Stimulated activated CD8-positive, alpha-beta memory T cell treated with anti-CD3 and anti-CD28 coated beads, Interleukin-7, amount 100 ng/mL, for 1 hour (primary cell): ENCODE results near the gene ARHGAP4.

Experiments
- DNase-seq, 2 donors: peaks; one replicate each; pipeline ENCODE4 v3.0.0-alpha.2; 2020; ENCODE audit warnings: low read depth in 2 of 2

Gene ARHGAP4

GRCh38 chrX:153927672-153927921 is 1.5 kb upstream of the ARHGAP4 start:
- no peak for DNase-seq

GRCh38 chrX:153926858-153927671 is 1.0 kb upstream of the ARHGAP4 start:
- DNase-seq: peak; percentile 48 to 53

GRCh38 chrX:153926552-153926857 is 441 bp upstream of the ARHGAP4 start:
- no peak for DNase-seq

- no peak for DNase-seq
Measured at GRCh38 chrX:153925387-153925738, 701 bp downstream of the ARHGAP4 start.

GRCh38 chrX:153924149-153924861 is 1.8 kb downstream of the ARHGAP4 start:
- no peak for DNase-seq

- DNase-seq: no peak
Measured at GRCh38 chrX:153922932-153923857, 2.9 kb downstream of the ARHGAP4 start.

- DNase-seq: no peak
Measured at GRCh38 chrX:153921511-153922446, 4.3 kb downstream of the ARHGAP4 start.

GRCh38 chrX:153921070-153921469 is 5.0 kb downstream of the ARHGAP4 start:
- no peak for DNase-seq

GRCh38 chrX:153920546-153920945 is 5.5 kb downstream of the ARHGAP4 start:
- no peak for DNase-seq

GRCh38 chrX:153919281-153919680 is 6.8 kb downstream of the ARHGAP4 start:
- DNase-seq: no peak

- no peak for DNase-seq
Measured at GRCh38 chrX:153917869-153918268, 8.2 kb downstream of the ARHGAP4 start.

- no peak for DNase-seq
Measured at GRCh38 chrX:153913701-153914100, 12.4 kb downstream of the ARHGAP4 start.

GRCh38 chrX:153913211-153913610 is 12.9 kb downstream of the ARHGAP4 start:
- DNase-seq: no peak

GRCh38 chrX:153911798-153912197 is 14.3 kb downstream of the ARHGAP4 start:
- DNase-seq: no peak

- DNase-seq: no peak
Measured at GRCh38 chrX:153910446-153910845, 15.6 kb downstream of the ARHGAP4 start.

- no peak for DNase-seq
Measured at GRCh38 chrX:153909980-153910360, 16.1 kb downstream of the ARHGAP4 start.

- no peak for DNase-seq
Measured at GRCh38 chrX:153909024-153909979, 16.8 kb downstream of the ARHGAP4 start.

- DNase-seq: no peak
Measured at GRCh38 chrX:153908219-153908860, 17.7 kb downstream of the ARHGAP4 start.

GRCh38 chrX:153907456-153907855 is 18.6 kb downstream of the ARHGAP4 start:
- DNase-seq: no peak
